ENCODE data around the gene VWA8.

DNA sequence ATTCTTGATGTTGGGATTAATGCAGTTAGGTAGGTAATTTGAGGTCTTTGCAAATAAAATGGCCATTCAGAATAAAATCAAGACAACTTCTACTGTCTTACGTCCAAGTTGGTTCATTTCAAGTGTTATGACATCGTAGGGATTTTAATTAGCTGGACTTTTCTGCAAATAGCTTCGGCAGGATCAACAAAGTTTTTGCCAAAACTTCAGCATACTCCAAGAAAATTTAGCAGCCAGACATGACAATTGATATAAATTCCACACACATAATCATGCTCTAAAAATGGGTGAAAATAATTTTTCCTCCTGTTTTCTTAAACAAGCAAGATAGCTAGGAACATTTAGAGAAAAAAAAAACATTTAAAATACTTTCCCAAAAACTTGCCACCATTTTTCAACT lies 344.8 kb downstream of the VWA8 start:
- TF ChIP-seq, protein P1, sequence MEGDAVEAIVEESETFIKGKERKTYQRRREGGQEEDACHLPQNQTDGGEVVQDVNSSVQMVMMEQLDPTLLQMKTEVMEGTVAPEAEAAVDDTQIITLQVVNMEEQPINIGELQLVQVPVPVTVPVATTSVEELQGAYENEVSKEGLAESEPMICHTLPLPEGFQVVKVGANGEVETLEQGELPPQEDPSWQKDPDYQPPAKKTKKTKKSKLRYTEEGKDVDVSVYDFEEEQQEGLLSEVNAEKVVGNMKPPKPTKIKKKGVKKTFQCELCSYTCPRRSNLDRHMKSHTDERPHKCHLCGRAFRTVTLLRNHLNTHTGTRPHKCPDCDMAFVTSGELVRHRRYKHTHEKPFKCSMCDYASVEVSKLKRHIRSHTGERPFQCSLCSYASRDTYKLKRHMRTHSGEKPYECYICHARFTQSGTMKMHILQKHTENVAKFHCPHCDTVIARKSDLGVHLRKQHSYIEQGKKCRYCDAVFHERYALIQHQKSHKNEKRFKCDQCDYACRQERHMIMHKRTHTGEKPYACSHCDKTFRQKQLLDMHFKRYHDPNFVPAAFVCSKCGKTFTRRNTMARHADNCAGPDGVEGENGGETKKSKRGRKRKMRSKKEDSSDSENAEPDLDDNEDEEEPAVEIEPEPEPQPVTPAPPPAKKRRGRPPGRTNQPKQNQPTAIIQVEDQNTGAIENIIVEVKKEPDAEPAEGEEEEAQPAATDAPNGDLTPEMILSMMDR (IDR thresholded peaks at IDR 0.05; ENCODE audit: low read depth, low read length) = no peak
- no peak for TF ChIP-seq EZH2phosphoT487 (IDR thresholded peaks at IDR 0.05; ENCODE audit: low read depth)

All from OCI-LY3 (cell line).